Uterus (tissue), 2 donors: ENCODE results near the gene ISL1.

Experiments
- CTCF ChIP-seq, 4 experiments: fragments of 200-600 bp in 2 of 4; fragments of 450-650 bp in 2 of 4; sonication (generic) in 2 of 4; IDR thresholded peaks; one replicate each; pipeline ENCODE4 v1.5.1; 2016 to 2019; ENCODE audit warnings: antibody characterized with exemption in 4 of 4, mild to moderate bottlenecking in 2 of 4, moderate library complexity in 1 of 4
- POLR2A ChIP-seq, 2 donors: fragments of 450-650 bp; IDR thresholded peaks; one replicate each; pipeline ENCODE4 v1.6.1; 2016; ENCODE audit warnings: antibody characterized with exemption in 2 of 2, mild to moderate bottlenecking in 1 of 2, moderate library complexity in 1 of 2

- TF ChIP-seq CTCF (IDR thresholded peaks at IDR 0.05) (no peak), POLR2A (IDR thresholded peaks at IDR 0.05) (no peak)
Measured at GRCh38 chr5:51397996-51398395, 14.7 kb downstream of the ISL1 start.
